Activated CD4-positive, alpha-beta T cell treated with anti-CD3 and anti-CD28 coated beads, Interleukin-2, amount 50 U/mL, for 4 hours (primary cell): ENCODE data around the gene ZNF334.
A peak's percentile ranks its signal among the peaks of the same experiment; 100 is the strongest.

Experiments used
- DNase-seq, 2 experiments: peaks; one replicate each; pipeline ENCODE4 v3.0.0-alpha.2; 2020

ZNF334 gene

DNA sequence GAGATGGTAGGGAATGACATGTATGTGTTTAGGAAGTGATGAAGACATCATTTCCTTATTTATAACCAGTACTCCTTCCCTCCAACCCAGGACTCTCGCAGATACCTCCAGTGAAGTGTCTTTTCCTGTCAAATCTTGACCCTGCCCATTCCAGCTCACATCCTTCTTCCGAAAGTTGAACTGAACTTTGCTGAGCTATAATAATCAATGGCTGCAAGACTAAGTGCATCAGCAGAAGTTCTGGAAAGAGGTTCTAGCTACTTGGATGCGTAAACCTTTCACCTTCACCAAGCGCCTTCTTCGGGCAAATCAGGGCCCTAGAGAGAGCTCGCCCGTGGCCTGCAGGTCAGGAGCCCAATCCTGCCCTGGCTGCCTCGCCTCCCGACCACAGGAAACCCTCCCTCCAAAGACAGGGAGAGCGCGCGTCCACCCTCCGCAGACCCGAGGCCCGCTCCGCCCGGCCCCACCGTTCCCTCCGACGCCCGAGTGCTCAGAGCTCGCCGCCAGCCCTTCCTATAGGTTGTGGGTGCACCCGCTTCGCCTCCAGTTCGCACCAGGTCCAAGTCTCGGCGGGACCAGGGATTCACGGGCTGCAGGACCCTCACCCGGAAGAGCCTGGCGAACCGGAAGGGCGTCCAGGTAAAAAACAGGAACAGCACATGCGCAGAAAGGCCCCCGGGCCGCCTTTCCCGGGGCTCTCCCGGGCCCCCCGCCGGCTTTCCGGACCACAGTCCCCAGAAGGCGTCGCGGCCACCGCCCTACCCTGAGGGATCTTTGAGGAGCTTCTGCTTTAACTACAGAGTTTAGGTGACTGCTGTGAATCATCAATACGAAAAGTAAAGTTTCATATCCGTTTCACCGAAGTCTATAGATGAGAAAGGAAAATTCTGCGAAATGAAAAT is at the start of gene ZNF334:
Gene ZNF334, minus strand, starts transcription at position 617 of the 902 bp plus-strand sequence. CDS start 1,457 bp downstream, outside the sequence.
- DNase-seq = no peak

DNA sequence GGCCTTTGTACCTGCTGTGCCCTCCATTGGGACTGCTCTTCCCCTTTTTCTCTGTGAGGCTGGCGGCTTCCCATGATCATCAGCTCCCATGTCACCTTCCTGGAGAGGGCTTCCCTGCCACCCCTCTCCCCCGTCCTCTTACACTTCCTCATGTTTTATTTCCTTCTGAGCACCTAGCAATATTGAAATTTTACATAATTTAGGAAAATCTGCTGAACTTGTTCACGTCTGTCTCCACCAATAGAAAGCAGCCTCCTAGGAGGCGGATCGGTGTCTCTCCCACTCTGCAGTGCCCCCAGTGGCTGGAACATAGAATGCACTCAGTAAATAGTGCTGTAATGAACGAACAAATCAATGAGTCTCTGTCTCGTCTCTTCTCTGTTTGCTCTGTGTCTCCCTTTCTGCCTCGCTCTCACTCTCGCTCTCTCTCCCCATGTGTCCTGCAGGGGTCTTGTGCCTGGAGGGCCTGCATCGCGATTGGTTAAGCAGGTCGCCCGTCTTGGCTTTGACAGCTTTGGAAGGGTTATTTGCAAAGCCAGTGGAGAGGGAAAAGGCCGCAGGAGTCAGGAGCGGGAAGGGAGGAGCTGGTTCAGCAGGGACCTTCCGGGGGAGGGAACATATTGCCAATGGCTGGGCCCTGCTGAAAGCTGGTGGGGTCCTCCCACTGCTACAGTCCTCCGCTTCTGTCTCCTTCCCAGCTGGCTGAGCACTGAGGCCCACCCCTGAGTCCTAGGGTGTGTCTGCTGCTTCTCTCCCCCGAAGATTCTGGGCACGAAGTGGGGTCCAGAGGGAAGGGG is 49.2 kb upstream of the ZNF334 start:
- peak; percentile 44 to 50 for DNase-seq

DNA sequence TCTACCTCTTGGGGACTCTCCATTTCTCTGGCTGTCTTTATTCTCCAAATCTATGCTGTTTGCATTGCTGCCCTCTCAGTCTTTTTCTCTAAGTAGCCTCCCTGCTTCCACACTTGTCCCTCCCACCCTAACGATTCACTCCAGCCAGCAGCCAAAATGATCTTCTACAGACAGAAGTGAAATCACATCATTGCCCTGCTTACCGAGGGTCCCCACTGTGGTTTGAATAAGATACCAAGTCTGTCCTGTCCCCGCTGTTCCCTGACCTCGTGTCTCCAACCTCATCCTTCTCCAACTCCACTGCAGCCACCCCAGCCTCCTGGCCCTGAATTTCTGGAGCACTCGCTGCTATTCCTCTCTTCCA is 48.6 kb upstream of the ZNF334 start:
- DNase-seq = no peak

DNA sequence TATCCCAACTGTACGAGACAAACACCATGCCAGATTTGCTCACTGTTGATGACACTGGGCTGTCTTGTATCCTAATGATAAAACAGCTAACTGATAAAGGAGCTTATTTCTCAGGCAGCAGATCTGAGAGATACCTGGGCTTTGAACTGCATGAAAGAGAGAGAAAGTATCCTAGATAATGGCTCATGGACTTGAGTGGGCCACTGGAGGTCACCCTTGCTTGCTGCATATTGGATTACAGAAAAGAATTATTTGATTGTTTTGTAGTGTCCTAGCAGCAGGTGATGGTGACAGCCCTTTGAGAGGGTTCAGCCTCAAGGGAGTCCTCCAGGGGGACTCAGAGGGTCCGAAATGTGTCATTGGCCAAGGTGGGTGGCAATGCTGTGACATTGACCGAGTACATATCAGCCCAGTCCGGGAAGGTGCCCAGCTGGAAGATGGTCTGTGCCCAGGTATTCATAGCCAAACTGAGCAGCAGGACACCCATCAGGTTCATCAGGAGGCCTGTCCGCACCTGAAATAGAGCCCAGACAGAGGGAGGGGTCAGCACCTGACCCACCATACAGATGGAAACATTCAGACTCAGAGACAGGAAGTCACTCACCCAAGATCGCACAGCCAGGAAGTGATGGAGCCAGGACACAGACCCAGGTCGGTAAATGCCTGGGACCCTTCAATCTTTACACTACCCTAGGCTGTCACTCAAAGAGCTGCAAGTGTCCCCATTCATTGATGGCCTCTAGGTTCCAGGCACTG is 46.5 kb upstream of the ZNF334 start:
- DNase-seq = no peak

DNA sequence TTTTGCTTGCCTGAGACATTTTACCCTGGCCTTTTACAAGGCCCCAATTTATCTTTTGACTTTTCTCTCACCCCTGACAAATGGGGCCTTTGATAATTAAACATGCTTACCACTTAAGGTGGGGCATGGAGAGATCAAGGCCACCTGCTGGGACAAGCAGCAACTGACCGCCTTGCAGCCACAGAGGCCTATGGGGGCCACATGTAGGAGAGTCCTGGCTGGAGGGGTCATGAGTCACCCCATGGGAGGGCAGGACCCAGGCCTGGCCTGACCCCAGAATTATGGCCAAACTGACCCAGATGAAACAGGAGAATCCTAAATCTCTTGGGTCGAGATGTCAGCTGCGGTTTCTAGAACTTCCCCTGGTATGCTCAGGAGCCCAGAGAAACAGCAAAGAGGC is 45.6 kb upstream of the ZNF334 start:
- no peak for DNase-seq

DNA sequence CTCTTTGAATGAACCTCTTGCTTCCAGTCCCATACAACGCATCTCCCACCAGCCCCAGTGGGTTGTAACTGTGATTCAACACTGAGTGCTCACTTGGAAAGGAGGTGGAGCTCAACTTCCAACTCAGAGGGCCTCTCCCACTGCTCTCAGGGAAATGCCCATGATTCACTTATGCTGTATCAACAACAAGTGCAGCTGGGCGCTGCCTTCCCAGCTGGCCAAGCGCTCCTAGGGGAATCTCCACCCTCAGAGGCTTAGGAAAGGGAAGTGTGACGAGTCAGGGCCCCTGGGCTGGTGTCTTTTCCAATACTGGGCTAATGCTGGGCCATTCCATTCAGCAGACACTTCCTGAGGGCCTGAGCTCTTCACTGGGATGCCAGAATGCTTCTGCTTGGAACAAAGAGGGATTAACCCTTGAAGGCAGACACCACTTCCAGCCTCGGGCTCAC is 45.2 kb upstream of the ZNF334 start:
- no peak for DNase-seq

DNA sequence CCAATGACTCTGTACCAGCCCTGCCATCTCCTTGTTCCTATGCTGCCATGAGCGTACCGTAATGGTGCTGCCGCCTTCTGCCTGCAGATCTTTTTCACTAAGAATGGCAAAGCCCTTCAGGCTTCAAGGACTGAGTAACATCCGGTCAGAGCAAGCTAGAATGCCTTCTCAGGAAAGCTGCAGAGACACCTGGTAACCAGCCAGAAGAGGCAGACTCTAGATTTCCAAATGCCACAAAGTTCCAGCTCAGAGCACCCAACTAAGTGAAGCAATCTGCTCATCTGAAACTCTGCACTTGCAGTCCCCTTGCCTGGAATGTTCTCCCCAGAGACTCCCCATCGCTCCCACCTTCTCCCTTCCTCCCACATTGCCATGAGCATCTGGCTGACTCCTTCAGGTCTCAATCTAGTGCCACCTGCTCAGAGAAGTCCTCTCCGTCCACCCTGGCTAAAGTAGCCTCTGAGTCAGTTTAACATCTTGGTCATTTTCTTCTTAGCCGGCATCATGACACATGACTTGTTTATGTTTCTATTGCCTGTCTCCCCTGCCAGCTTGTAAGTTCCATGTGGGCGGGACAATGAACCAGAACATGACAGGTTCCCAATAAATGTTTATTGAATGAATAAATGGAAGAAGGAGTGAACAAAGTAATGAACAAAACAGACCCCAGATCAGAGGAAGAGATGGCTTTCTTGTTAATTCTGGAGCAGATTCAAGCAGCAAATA is 44.0 kb upstream of the ZNF334 start:
- DNase-seq = no peak

DNA sequence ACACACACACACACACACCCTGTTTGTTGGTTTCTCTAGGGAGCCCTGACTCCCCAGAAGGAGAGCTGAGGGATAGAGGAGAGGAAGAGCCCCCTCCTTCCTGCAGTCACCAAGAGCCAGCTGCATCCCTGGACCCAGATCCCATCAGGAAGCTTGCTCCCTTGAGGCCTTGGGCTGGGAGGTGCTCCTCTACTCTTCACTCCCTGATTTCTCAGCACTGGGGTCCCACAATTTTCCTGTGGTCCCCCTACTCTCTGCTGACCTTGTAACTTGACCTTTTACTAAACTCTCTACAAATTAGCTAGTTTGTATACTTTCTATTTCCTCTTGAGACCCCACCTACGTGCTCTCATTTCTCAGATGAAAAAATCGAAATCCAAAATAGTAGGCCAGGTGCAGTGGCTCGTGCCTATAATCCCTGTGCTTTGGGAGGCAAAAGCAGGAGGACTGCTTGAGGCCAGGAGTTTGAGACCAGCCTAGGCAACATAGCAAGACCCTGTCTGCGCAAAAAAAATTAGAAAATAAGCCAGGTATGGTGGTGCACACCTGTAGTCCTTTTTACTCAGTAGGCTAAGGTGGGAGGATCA is 42.1 kb upstream of the ZNF334 start:
- no peak for DNase-seq

DNA sequence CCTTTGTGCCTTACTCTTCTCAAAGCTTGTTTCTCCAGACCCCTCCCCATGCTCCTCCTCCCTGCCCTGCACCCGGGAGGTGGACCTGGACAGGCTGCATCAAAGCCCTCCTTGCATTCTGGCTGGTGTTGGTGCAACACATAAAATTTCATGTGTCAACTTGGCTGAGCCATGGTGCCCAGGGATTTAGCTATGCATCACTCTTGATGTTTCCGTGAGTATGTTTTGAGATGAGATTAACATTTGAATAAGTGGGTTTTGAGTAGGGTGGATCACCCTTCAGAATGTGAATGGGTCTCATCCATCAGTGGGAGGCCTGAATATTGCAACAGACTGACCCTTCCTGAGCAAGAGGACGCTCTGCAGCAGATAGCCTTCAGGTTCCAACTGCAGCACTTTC is 41.5 kb upstream of the ZNF334 start:
- DNase-seq = no peak

DNA sequence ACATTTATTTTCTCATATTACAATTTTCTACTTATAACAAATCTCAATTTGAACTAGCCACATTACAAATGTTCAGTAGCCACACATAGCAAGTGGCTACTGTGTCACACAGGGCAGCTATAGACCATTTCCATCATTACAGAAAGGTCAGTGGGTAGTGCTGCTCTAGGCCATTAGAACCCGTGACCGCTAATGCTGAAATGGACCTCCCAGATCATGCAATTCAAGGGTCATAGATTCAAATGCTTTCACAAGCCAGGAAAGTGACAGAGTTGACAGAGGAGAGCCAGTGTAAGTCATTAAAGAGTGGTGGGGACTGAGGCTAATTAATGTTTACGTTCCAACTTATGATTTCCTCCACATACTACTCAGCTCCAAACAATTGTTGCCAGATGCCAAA is 40.6 kb upstream of the ZNF334 start:
- DNase-seq = no peak

DNA sequence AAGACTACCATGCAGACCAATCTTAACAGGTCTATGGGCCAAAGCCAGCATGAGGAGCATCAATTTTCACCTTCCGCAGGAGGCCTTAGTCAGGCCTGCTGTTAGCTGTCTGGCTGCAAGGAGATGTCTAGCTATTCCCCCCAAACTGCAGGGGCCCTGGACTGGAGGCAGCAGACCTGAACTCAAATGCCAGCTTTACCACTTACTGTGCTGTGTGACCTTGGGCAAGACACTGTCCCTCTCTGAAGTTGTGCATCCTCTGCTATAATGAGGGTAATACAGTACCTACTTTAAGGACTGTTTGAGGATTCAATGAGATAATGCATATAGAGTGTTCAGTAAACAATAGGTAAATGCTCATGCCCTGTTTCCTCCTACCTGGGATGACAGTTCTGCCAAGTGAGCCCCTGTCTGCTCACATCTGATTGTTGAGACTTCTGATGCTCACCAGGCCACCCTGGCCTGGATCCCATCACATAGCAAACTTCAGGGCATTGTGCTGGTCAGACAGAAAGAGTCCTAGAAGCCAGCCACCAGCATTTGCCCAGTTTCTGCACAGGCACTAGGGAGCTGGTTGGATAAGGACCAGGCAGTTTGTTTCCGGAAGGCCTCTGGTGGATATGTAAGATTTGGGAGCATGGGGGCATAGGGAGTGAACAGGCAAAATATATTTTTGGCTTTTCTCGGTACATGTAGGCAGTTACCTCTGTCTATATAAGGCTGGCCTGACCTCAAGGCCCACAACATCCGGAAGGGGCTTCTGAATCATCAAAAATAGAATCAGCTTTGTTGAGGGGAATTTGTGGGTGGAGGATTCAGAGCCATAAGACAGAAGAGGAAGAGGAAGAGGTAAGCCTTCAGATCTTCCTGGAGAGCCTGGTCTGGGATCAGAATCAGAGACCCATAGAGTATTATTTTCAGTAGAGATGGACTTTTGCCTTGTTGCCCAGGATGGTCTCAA is 39.4 kb upstream of the ZNF334 start:
- DNase-seq = no peak

DNA sequence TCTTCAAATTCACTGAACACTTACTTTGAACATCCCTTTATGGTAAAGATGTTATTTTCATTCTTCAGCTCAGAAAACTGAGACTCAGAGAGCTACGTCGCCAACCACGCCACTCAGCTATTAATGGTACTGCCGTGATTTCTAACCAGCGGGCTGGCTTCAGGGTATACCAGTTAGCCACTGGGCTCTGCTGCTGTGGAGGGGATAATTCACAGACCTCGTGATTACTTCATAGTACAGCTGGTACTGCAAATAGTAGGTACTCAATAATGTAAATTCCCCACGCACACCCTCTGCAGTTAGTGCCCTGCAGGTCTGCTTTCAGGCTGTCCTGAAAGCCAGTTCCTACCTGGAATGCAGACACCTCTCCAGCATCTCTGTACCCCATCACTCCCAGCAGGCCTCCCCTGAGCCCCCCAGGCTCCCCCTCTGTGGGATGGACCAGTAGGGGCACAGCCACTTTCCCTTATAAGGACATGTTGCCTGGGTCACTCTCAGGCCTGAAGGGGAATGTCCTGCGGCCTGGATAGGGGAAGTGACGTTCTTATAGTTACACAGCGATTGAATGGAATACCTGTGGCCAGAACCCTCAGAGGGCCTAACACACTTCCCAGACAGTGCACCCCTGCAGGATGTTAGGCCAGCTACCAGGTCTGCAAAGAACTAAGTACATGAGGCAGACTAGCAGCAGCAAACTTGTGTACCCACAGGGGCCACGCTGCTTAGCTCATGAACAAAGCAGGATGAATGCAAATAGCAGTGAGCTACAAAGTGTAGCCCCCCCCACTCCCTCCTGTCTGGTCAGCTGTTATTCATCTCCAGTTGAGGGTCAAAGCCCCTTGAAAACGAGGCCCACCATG is 38.4 kb upstream of the ZNF334 start:
- DNase-seq = no peak

DNA sequence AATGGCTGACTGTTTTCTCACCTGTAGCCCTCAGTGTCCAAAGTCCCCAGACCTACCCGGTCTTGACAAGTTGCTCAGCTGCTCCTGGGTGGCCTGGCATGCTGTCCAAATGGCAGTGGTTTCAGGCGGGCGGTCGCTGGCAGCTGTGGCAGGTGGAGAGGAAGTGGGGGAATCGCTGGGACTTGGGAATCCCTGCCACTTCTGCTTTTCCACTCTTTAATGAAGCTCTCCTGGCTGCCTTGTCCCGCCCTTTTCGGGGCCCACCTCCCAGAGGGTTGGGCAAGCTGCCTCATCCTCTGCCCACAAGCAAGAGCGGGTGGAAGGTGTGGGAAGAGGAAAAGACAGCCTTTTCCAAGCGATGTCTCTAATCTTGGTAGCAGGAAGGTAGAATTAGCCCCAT is 37.1 kb upstream of the ZNF334 start, which contains the start of gene OCSTAMP:
Gene OCSTAMP, minus strand, starts transcription at position 194 of the 400 bp plus-strand sequence. Its CDS starts 94 bp downstream, at position 100.
- no peak for DNase-seq

DNA sequence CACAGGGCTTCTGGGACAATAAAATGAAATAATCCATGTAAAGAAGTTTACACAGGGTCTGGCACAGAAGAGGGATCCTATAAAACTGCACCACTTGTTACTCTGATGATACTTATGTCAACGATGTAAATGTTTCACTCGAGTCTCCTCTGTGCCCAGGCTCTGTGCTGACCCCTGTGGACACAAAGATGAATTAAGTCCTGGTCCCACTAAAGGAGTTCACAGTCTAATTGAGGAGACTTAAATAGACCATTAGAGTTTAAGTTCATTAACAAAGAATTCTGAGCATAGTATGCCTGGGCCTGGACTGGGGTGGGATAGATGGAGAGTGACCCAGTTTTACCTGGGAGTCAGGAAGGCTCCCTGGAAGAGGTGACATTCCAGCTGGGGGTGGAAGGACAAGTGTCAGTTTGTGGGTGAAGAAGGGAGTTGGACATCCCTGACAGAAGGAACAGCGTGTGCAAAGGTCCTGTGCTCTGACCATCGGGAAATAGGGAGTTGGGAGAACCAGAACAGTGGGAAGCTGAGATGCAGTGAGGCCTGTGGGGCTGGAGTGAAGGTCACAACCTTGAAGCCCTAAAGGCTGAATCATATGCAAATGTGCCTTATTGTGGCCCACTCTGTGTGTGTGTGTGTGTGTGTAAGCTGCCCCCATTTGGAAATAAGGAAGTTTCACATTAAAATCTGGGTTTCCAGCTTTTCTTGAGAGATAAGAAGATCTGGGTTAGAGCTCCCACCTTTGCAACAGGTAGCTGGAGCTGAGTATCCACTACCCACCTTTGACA is 36.0 kb upstream of the ZNF334 start:
- no peak for DNase-seq

DNA sequence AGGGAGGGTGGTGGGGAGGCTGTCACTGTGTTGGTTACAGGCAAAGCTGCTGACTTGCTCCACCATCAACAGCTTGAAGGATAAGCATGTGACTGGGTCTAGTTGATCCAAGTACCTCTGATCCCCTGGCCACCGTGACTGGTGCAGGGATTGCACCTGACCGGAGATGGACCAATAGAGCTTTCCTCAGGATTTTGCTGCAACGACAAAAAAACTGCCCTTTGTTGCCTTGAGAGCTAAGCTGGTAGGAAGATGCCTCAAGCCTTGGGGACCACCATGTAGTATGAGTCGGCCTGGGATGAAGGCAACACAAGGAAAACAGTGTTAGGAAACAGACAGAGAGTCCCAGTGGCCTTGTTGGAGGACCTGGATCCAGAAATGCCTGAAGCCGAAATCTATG is 35.3 kb upstream of the ZNF334 start:
- no peak for DNase-seq

DNA sequence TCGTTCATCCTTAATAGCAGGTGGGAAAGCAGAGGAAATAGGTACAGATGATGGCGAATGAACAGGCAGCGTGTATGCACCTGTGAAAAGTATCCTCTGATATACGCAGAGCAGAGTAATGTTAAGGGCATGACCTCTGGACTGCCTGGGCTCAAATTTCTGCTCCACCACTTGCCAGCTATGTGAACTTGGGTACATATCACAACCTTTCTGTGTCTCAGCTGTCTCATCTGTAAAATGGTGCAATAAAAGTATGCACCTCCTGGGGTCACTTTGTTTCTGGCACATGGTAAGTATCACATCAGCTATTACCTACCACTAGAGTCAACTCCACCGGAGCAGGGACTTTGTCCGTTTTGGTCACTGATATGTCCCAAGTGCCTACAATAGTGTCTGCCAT is 34.6 kb upstream of the ZNF334 start:
- no peak for DNase-seq

DNA sequence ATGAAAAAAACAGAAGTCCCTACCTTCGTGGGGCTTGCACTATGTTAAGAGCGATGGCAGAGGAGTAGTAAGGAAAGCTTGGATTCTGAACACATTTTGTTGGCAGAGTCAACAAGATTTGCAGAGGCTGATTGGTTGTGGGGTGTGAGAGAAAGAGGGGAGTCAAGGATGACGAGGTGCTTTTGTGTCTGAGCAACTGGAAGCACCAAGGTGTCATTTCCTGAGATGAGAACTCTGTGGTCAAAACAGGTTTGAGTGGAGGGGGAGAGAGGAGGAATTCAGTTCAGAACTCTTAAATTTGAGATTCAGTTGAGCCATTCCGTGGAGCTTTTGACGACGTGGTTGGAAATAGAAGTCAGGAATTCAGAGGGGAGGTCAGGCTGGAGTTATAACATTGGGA is 33.6 kb upstream of the ZNF334 start:
- no peak for DNase-seq

DNA sequence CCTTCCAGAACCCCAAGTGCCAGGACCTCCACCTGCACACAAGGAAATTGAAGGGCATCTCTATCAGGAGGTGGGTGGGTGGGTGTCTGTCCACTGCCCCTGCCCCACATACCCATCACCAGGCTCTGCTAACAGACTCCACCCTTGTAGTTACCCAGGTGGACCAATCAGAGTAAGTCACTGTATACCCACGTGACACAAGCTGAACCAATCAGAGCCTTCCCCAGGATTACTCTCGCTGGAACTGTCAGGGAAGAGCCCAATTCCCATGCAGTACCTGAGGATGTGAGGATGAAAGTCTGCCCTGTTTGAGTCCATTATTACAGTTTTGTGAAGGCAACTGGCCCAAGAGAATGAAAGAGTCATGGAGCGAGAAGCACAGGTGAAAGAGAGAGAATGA is 32.9 kb upstream of the ZNF334 start:
- DNase-seq = no peak

DNA sequence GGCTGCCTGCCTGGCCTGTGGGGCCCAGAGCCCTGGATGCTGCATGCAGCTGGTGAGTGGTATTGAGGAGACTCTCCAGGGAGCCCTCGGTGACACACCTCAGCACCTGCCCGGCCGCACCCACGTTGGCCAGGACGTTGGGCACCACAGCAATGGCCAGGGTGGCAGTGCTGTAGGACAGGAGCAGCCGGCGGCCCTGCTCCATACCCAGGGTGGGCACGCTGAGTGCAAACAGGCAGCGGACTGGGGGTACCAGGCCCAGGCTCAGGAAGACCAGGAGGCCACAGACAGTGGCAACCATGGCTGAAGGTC is 32.4 kb upstream of the ZNF334 start:
- DNase-seq = no peak
